Smooth muscle cell of bladder (primary cell): Measurements from ENCODE around the gene OTC. TPM values are rescaled to one million over a fixed set of nuclear protein-coding genes. Genes with fewer than 3 reads are reported as not detected.

ENCODE experiments used
- total RNA-seq: library from RNA; depleted of rRNA; stranded (reverse); fragments of >200 nt; gene quantifications from 2 replicates; pipeline ENCODE4 v1.2.3, GENCODE V29; 2014

Gene OTC
- not detected in 2 replicates for total RNA-seq

DNA sequence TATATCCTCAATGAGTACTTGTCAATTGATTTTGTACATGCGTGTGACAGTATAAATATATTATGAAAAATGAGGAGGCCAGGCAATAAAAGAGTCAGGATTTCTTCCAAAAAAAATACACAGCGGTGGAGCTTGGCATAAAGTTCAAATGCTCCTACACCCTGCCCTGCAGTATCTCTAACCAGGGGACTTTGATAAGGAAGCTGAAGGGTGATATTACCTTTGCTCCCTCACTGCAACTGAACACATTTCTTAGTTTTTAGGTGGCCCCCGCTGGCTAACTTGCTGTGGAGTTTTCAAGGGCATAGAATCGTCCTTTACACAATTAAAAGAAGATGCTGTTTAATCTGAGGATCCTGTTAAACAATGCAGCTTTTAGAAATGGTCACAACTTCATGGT, at the start of gene OTC:
Gene OTC (plus strand): TSS at position 243 of the 400 bp plus-strand sequence. CDS start 93 bp downstream, at position 336.

DNA sequence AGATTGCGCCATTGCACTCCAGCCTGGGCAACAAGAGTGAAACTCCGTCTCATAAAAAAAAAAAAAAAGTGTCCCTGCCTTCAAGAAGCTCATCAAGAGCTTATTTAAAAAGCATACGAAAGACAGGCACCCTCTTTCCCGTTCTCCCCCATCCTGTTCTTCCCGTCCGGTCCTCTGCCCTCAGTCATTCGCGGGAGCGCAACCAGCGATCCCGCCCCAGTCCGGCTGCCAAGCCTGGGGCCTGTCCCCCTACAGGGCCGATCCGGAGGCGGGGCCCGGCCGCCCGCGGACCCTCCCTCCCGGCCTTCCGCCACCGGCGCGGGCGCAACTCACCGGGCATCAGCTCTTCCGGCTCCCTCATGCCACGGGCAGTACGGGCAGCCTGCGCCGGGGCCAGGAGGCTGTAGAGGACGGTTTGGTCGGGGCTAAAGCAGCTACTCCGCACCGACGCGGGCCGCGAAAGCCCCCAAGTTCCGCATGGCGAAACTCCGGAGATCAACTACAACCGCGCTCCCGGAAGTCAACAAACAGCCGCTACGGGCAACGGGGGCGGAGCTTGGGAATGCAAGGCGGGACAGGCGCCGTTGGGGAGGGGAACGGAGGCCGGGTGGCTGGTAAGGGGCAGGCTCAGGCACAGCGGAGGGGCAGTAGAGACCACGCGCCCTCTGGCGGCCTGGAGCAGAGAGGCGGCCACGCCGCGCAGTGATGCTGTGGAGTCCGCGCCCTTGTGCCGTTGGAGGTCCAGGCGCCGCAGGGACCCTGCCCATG, 25.2 kb upstream of the OTC start, which contains the start of gene RPGR:
Gene RPGR (minus strand): TSS at position 503 of the 768 bp plus-strand sequence. CDS start 142 bp downstream, at position 361.

Other genes with a start within 250 kb of the OTC start
- 33.8 and 34.8 TPM in 2 replicates for gene SRPX, start 131.7 kb upstream of the OTC start, total RNA-seq
- 4.6 TPM in 2 replicates for gene RPGR, start 25.1 kb upstream of the OTC start, total RNA-seq
- not detected in 2 replicates for gene TSPAN7, start 208.9 kb downstream of the OTC start, total RNA-seq